ENCODE results near the gene TPRN. TPM values are rescaled to one million over a fixed set of nuclear protein-coding genes. Genes with fewer than 3 reads are reported as not detected.

Gene TPRN
- total and polyA plus RNA-seq, 2 donors (not counting 1 experiment from before 2014, with no cell fraction given), result 1.6 to 5.8 TPM

- Histone ChIP-seq H2AFZ (ENCODE audit: low read length) (no peak within 1 kb of the TSS), H3K4me3 (replicated peaks in 1 of 4; ENCODE audit: control extremely low read depth in 1 of 4, insufficient read depth in 1 of 4, low read depth in 3 of 4, low read length in 4 of 4) (no peak within 1 kb of the TSS), H3K27me3 (ENCODE audit: control insufficient read depth, insufficient read depth, low read length) (no peaks in the 10 kb centered on the region), H4K20me1 (ENCODE audit: control insufficient read depth, extremely low read depth, insufficient read depth, low read length) (no peaks in the 10 kb centered on the region), H3K9ac (ENCODE audit: insufficient read depth, low read length) (no peak within 1 kb of the TSS), H3K4me1 (ENCODE audit: control insufficient read depth, extremely low read depth, insufficient read depth, low read length) (peaks cover 3% of the 10 kb centered on the region), H3K9me3 (ENCODE audit: control insufficient read depth, insufficient read depth, low read depth, low read length) (no peaks in the 10 kb centered on the region), H3K4me2 (ENCODE audit: extremely low read depth, insufficient read depth, low read length) (no peak within 1 kb of the TSS), H3K27ac (ENCODE audit: insufficient read depth, low read length) (no peak within 1 kb of the TSS), H3K36me3 (ENCODE audit: control insufficient read depth, insufficient read depth, low read length) (no peaks in the 10 kb centered on the region), H3K79me2 (ENCODE audit: control insufficient read depth, insufficient read depth, low read length) (no peaks in the 10 kb centered on the region)
- TF ChIP-seq CTCF (conservative IDR thresholded peaks at IDR 0.05 in 1 of 2, IDR thresholded peaks at IDR 0.05 in 1 of 2; ENCODE audit: low read depth in 1 of 2, low read length in 2 of 2) (peak; percentile 66 to 83), EZH2 (IDR thresholded peaks at IDR 0.05; ENCODE audit: low read length, missing control alignments) (no peak)
- peak; percentile 49 to 63 for DNase-seq (ENCODE audit: low read depth in 2 of 2)
These were observed 26.7 kb upstream of the TPRN start, which contains the start of gene RNF224 for GRCh38 chr9:137227054-137227852. TSS of gene RNF224 (plus strand) at chr9:137227502. CDS start at chr9:137228336, 834 bp downstream.

- Histone ChIP-seq H3K36me3 (ENCODE audit: control insufficient read depth, insufficient read depth, low read length) (no peaks in the 10 kb centered on the region), H3K4me1 (ENCODE audit: control insufficient read depth, extremely low read depth, insufficient read depth, low read length) (peaks cover 3% of the 10 kb centered on the region), H3K79me2 (ENCODE audit: control insufficient read depth, insufficient read depth, low read length) (no peaks in the 10 kb centered on the region), H3K4me3 (replicated peaks in 1 of 4; ENCODE audit: control extremely low read depth in 1 of 4, insufficient read depth in 1 of 4, low read depth in 3 of 4, low read length in 4 of 4) (no peak overlapping the region), H2AFZ (ENCODE audit: low read length) (no peak overlapping the region), H4K20me1 (ENCODE audit: control insufficient read depth, extremely low read depth, insufficient read depth, low read length) (no peaks in the 10 kb centered on the region), H3K27ac (ENCODE audit: insufficient read depth, low read length) (no peak overlapping the region), H3K4me2 (ENCODE audit: extremely low read depth, insufficient read depth, low read length) (no peak overlapping the region), H3K27me3 (ENCODE audit: control insufficient read depth, insufficient read depth, low read length) (no peaks in the 10 kb centered on the region), H3K9ac (ENCODE audit: insufficient read depth, low read length) (no peak overlapping the region), H3K9me3 (ENCODE audit: control insufficient read depth, insufficient read depth, low read depth, low read length) (no peaks in the 10 kb centered on the region)
- DNase-seq (ENCODE audit: low read depth in 2 of 2), result no peak
- no peak for TF ChIP-seq EZH2 (IDR thresholded peaks at IDR 0.05; ENCODE audit: low read length, missing control alignments)
- TF ChIP-seq CTCF (conservative IDR thresholded peaks at IDR 0.05 in 1 of 2, IDR thresholded peaks at IDR 0.05 in 1 of 2; ENCODE audit: low read depth in 1 of 2, low read length in 2 of 2), result no peak
These were observed 26.0 kb upstream of the TPRN start for GRCh38 chr9:137226338-137227053.

- no peak overlapping the region for H3K4me2 ChIP-seq (ENCODE audit: extremely low read depth, insufficient read depth, low read length)
- H3K9me3 ChIP-seq (ENCODE audit: control insufficient read depth, insufficient read depth, low read depth, low read length), result no peaks in the 10 kb centered on the region
- no peak overlapping the region for H2AFZ ChIP-seq (ENCODE audit: low read length)
- no peaks in the 10 kb centered on the region for H4K20me1 ChIP-seq (ENCODE audit: control insufficient read depth, extremely low read depth, insufficient read depth, low read length)
- no peak overlapping the region for H3K9ac ChIP-seq (ENCODE audit: insufficient read depth, low read length)
- no peak overlapping the region for H3K4me3 ChIP-seq (replicated peaks in 1 of 4; ENCODE audit: control extremely low read depth in 1 of 4, insufficient read depth in 1 of 4, low read depth in 3 of 4, low read length in 4 of 4)
- DNase-seq (ENCODE audit: low read depth in 2 of 2), result no peak
- no peaks in the 10 kb centered on the region for H3K27me3 ChIP-seq (ENCODE audit: control insufficient read depth, insufficient read depth, low read length)
- TF ChIP-seq EZH2 (IDR thresholded peaks at IDR 0.05; ENCODE audit: low read length, missing control alignments) (no peak), CTCF (conservative IDR thresholded peaks at IDR 0.05 in 1 of 2, IDR thresholded peaks at IDR 0.05 in 1 of 2; ENCODE audit: low read depth in 1 of 2, low read length in 2 of 2) (no peak)
- H3K79me2 ChIP-seq (ENCODE audit: control insufficient read depth, insufficient read depth, low read length), result no peaks in the 10 kb centered on the region
- H3K27ac ChIP-seq (ENCODE audit: insufficient read depth, low read length), result no peak overlapping the region
- H3K36me3 ChIP-seq (ENCODE audit: control insufficient read depth, insufficient read depth, low read length), result no peaks in the 10 kb centered on the region
- peaks cover 3% of the 10 kb centered on the region for H3K4me1 ChIP-seq (ENCODE audit: control insufficient read depth, extremely low read depth, insufficient read depth, low read length)
These were observed 25.3 kb upstream of the TPRN start for GRCh38 chr9:137225699-137226331.
